Activated naive CD8-positive, alpha-beta T cell treated with anti-CD3 and anti-CD28 coated beads, Interleukin-2, amount 50 U/mL, for 24 hours (primary cell): ENCODE results near the gene FAM81A.
"Not testable (repeated sequence)": the region's sequence is repeated elsewhere in the genome, so short reads cannot be mapped to it uniquely, and the experiment has no call there.

Experiments used
- ATAC-seq: fragments of 150-1000 bp; cut with Tn5 transposase; one replicate; pipeline ENCODE4 v1.10.0; 2021
- DNase-seq: peaks from one replicate; pipeline ENCODE4 v3.0.0; 2021
- H3K27ac Mint-ChIP-seq: one replicate; pipeline ENCODE4 v1.8.0; 2021; ENCODE audit warnings: mild to moderate bottlenecking, mixed read lengths
- H3K27me3 Mint-ChIP-seq: one replicate; pipeline ENCODE4 v1.8.0; 2021; ENCODE audit warnings: mixed read lengths
- H3K36me3 Mint-ChIP-seq: one replicate; pipeline ENCODE4 v1.8.0; 2021; ENCODE audit warnings: low read depth, mixed read lengths
- H3K4me1 Mint-ChIP-seq: one replicate; pipeline ENCODE4 v1.8.0; 2021; ENCODE audit warnings: mixed read lengths
- H3K4me3 Mint-ChIP-seq: one replicate; pipeline ENCODE4 v1.8.0; 2021; ENCODE audit warnings: mild to moderate bottlenecking, moderate library complexity, mixed read lengths
- H3K9me3 Mint-ChIP-seq: one replicate; pipeline ENCODE4 v1.8.0; 2021; ENCODE audit warnings: mixed read lengths

The FAM81A gene

DNA sequence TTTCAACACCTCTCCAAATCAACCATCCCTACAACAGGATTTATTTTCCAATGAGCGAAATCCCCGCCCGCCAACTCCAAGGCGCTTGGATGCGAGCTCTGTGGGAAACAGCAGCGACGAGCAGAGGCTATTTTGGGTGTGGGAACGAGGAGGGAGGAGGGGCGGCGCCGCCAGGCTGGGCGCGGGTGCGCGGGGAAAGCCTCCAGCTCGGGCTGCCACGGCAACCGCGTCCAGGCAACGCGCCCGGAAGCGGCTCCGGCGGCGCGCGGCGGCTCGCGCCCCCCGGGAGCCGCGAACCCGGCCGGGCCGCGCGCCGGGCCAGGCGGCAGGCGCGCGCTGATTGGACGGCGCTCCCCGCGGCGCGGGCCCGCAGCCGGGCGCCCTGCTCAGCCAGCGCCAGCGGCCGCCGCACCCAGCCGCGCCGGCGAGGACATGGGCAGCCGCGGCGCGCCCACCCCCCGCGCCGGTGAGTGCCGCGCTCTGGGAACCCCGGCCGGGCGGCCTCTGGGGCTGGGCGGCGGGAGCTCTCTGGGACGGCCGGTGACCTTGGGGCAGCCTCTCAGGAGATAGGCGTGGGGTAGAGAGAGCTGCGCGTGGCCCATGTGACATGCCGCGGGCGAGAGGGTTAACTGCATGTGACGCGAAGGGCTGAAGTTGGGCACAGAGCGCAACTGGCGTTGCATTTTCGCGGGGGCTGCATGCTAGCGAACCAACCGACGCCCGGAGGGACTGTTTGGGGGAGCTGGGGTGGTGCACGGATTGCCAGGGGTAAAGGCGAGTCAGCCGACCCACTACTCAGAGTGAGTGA is at the start of gene FAM81A:
Gene FAM81A (plus strand): TSS at position 370 of the 808 bp plus-strand sequence. CDS start 20,441 bp downstream, outside the sequence.
- Mint-ChIP-seq H3K36me3 (no peaks in the 10 kb centered on the region), H3K9me3 (no peaks in the 10 kb centered on the region), H3K4me1 (peaks cover 20% of the 10 kb centered on the region), H3K4me3 (peak within 1 kb of the TSS; percentile 77), H3K27me3 (peaks cover 62% of the 10 kb centered on the region), H3K27ac (peak within 1 kb of the TSS; percentile 65)
- peak; percentile 58 for DNase-seq
- peak; percentile 81 for ATAC-seq

DNA sequence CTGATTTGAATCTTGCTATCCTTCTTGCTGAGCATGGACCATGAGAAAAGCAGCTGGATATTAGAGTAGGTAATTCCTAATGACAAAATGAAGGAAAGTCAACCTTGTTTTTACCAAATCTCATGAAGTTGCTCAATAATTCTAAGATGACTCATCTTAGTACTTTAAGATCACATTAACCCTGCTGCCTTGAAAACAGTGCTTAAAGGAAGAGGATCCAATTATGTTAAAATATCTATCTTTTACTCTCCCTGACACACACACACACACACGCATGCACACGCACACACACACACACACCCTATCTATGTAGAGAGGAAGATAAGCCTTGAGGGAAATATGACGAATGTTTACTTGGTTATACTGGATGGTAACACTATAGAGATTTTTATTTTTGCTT is 49.3 kb upstream of the FAM81A start:
- Mint-ChIP-seq H3K9me3 (no peaks in the 10 kb centered on the region), H3K27me3 (no peaks in the 10 kb centered on the region), H3K36me3 (no peaks in the 10 kb centered on the region), H3K4me1 (no peaks in the 10 kb centered on the region), H3K4me3 (no peak overlapping the region), H3K27ac (no peak overlapping the region)
- DNase-seq (no peak), ATAC-seq (no peak)

DNA sequence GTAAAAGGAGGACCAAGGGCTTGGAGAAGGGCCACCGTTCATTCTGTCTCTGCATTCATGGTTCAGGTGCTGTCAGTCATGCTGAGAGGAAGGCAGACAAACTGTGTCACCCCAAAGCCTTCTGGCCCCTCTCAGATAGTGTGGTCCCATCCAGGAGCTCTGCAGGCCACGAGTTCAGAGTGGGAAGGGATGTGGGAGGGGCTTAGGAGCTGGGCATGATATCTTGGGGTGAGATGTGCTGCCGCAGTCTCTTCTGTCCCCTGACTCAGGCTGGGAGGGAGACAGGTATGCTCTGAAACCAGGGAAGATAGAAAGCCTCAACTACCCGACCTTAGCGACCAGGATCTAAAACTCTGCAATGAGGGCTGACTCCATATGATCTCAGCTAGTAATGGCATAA is 45.7 kb upstream of the FAM81A start:
- DNase-seq (no peak), ATAC-seq (no peak)
- H3K4me1 Mint-ChIP-seq = peaks cover 10% of the 10 kb centered on the region
- no peaks in the 10 kb centered on the region for H3K36me3 Mint-ChIP-seq
- H3K27ac Mint-ChIP-seq = no peak overlapping the region
- no peak overlapping the region for H3K4me3 Mint-ChIP-seq
- no peaks in the 10 kb centered on the region for H3K9me3 Mint-ChIP-seq
- H3K27me3 Mint-ChIP-seq = peaks cover 2% of the 10 kb centered on the region

DNA sequence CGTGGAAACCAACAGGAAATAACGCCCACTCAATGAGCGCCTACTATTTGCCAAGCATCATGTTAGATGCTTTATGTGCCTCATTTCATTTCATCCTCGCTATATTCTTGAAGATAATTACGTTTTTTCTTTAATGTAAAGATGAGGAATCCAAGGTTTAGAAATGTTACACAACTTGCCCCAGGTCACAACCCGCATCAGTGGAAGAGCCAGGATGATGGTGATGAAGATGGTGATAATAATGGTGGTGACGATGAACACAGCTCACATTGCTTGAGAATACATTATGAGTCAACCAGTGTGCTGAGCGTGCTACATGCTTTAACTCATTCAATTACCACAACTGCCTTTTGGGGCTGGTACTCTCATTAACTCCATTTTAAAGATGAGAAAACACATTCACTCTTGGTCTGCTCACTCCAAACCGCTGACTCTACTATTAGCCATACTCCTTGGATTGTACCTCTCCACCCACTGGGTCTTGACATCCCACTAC is 43.8 kb upstream of the FAM81A start:
- Mint-ChIP-seq H3K9me3 (no peaks in the 10 kb centered on the region), H3K4me3 (no peak overlapping the region), H3K27me3 (peaks cover 2% of the 10 kb centered on the region), H3K27ac (no peak overlapping the region), H3K4me1 (peaks cover 13% of the 10 kb centered on the region), H3K36me3 (no peaks in the 10 kb centered on the region)
- ATAC-seq (no peak), DNase-seq (no peak)

DNA sequence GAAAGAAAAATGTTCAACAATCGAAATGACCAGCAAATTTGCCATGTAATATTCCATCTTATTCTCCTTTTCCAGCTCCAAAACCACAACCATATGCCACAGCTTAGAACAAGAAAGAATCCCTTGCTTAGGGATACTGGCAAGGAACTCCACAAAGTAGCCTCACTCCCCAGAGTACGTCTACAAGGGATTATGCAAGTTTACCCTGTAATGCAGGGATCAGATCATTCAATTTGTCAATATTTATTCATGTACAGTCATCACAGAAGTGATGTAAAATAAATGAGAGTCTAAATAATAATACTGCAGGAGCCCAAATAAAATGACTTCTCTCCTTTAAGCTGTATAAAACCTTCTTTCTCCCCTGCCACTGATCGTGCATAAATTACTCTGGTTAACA is 41.8 kb upstream of the FAM81A start:
- no peak for DNase-seq
- Mint-ChIP-seq H3K27me3 (peaks cover 8% of the 10 kb centered on the region), H3K4me3 (no peak overlapping the region), H3K27ac (no peak overlapping the region), H3K9me3 (no peaks in the 10 kb centered on the region), H3K36me3 (no peaks in the 10 kb centered on the region), H3K4me1 (peaks cover 26% of the 10 kb centered on the region)
- no peak for ATAC-seq

DNA sequence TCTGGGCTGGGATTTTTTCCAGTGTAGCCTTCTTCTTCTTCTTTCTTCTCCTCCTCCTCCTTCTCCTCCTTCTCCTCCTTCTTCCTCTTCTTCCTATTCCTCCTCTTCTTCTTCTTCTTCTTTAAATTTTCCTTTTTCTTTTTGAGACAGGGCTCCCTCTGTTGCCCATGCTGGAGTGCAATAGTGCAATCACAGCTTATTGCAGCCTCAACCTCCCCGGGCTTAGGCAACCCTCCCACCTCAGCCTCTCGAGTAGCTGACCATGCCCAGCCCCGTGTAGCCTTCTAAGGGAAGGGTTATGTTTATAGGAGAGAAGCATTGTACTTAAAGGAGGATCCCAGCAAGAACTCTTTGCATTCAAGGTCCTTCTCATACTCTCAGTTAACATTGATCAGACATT is 41.3 kb upstream of the FAM81A start:
- Mint-ChIP-seq H3K4me1 (peaks cover 30% of the 10 kb centered on the region), H3K27ac (no peak overlapping the region), H3K36me3 (no peaks in the 10 kb centered on the region), H3K27me3 (peaks cover 8% of the 10 kb centered on the region), H3K9me3 (no peaks in the 10 kb centered on the region), H3K4me3 (no peak overlapping the region)
- DNase-seq = no peak
- no peak for ATAC-seq

DNA sequence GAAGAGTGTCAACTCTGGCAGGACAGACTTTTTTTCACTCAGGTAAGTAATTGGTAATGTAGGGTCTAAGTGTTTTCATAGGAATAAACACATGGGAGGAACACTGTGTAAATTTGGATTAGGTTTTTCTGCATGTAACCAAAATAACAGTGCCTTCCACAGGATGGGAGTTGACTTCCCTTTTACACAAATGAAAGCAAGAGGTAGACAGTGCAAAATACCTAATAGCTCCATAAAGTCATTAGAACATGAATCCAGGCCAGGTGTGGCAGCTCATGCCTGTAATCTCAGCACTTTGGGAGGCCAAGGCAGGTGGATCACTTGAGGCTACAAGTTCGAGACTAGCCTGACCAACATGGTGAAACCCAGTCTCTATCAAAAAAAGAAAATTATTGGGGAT is 39.8 kb upstream of the FAM81A start:
- peaks cover 8% of the 10 kb centered on the region for H3K27me3 Mint-ChIP-seq
- ATAC-seq = no peak
- peaks cover 30% of the 10 kb centered on the region for H3K4me1 Mint-ChIP-seq
- H3K4me3 Mint-ChIP-seq = no peak overlapping the region
- H3K9me3 Mint-ChIP-seq = no peaks in the 10 kb centered on the region
- H3K36me3 Mint-ChIP-seq = no peaks in the 10 kb centered on the region
- no peak overlapping the region for H3K27ac Mint-ChIP-seq
- no peak for DNase-seq

DNA sequence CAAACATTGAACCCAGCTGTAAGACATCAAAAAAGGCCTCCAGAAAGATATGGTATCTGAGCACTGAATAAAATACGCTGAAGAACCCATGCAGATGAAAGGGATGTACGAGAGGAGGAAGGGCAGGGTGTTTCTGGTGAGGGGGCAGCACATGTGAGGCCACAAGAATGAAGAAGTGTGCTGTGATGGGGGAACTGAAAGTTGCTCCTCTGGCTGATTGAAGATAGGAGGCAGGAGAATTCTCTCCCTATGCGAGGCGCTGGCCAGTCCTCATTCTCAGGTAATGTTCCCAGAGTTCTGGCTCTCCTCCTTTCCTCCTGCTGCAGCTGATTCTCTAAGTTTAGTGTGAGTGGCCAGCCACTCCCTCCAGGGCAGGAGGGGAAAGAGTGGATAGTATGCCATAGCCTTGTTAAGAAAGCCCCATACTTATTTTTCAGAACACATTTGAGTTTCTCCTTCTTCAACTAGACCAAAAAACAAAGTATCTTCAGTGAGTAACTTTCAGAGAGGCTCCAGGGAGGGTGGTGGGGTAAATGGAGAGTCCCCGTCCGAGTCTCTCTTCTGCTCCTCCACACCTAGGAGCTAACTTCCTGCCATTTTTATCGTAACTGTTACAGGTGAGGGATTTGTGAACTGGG is 38.4 kb upstream of the FAM81A start:
- ATAC-seq (peak; percentile 33), DNase-seq (peak; percentile 10)
- Mint-ChIP-seq H3K9me3 (no peaks in the 10 kb centered on the region), H3K36me3 (no peaks in the 10 kb centered on the region), H3K27ac (no peak overlapping the region), H3K4me1 (peaks cover 25% of the 10 kb centered on the region), H3K4me3 (peak overlapping the region; percentile 7), H3K27me3 (peaks cover 10% of the 10 kb centered on the region)

DNA sequence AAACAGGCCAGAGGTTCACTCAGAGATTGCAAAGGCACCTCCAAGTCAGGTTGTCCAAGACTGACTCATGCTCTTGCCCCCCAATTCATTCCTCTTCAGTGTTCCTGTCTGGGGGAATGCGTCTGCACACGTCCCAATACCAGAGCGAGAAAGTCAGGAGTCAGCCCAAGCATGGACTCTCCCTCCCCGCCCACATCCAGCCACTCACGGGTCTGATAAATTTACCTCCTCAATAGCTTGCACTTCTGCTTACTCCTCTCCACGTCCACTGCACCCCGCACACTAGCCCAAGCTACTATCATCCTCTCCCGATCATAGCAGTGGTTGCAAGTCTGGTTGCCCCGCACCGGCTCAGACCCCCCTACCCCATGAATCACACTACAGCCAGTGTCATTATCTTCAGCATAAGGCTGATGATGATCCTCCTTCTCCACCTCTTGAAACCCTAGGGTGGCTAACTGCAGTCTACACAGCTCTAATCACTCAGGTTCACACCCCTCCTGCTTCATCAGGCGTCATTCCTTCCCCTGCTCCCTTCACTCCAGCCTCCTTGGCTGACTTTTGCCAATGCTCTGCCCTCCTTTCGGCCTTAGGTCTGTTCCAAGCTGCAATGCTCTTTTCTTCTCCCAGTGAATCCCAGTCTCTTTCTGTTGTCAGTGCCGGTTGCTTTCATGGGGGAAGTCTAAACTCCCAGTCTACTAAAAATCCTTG is 37.7 kb upstream of the FAM81A start:
- ATAC-seq = no peak
- Mint-ChIP-seq H3K36me3 (no peaks in the 10 kb centered on the region), H3K27ac (no peak overlapping the region), H3K4me3 (no peak overlapping the region), H3K27me3 (peaks cover 14% of the 10 kb centered on the region), H3K4me1 (peaks cover 28% of the 10 kb centered on the region), H3K9me3 (no peaks in the 10 kb centered on the region)
- no peak for DNase-seq

DNA sequence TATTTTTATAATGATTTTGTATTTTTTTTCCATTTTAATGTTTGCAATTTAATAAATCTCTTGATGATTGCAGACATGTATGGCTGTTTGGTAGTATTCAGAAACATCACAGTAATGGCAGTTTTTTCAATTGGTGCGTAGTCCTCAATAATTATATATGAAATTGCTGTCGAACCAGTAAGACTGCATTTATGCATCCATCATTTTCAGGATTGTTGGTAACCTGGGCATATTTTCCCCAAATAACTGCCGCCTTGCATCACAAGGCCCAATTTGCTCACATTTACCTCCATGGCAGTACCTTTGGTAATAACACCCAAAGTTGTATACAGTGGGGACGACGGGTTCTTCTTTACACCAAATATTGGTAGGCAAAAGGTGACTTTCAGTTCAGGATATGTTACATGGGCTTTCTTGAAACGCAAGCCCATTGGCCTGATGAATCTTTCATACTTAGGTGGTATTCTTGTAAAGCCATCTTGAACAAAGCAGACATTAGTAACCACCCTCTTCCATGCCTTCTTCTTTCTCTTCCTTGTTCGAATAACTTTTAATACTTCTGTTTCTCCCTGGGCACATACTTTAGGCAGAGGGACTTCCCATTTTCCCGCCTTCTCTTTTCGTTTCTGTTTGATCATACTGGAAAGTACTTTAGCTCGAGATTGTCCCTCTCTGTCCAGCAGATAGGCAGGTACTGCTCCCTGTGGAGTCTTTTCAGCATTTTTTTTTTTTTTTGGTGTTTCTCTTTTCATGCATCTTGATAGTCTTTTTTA is 36.7 kb upstream of the FAM81A start:
- not testable (repeated sequence) for H3K4me3 Mint-ChIP-seq, H3K36me3 Mint-ChIP-seq, DNase-seq, ATAC-seq, H3K9me3 Mint-ChIP-seq, H3K27ac Mint-ChIP-seq
- H3K27me3 Mint-ChIP-seq = peaks cover 14% of the 10 kb centered on the region
- peaks cover 30% of the 10 kb centered on the region for H3K4me1 Mint-ChIP-seq

DNA sequence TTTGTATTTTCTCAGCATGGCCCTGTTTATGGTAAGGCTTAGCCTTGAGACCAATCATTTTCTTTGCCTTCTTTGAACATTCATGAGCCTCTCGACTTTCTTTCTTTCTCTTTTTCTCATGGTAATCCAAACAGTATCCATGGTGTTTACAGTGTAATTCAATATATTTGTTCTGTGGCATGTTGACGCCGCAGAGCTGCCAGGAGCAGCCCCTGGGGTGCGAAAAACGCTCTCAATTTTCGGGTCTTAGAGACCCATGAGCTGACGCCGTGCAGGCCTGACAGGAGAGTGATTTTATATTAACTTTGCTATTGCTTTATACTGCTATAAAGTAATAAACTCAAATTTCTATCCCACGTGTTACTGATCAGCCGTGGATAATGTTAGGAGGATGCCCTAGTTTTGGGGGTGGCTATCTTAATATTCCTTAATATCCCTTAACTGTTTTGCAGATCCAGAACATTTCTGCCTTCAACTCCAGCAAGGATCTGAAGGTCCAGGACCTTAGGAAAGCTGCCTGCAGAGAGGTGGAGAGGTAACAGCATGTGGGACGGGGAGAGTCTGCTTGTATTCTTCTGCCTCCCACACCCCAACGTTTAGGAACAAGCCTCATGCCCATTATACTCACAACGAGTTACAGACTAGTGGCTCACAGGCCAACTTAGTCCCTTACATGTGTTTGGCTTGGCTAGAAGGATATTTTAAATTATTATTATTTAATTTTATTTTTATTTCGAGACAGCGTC is 36.0 kb upstream of the FAM81A start:
- no peak for ATAC-seq
- Mint-ChIP-seq H3K36me3 (no peaks in the 10 kb centered on the region), H3K27ac (no peak overlapping the region), H3K4me1 (peaks cover 30% of the 10 kb centered on the region), H3K27me3 (peaks cover 11% of the 10 kb centered on the region), H3K9me3 (no peaks in the 10 kb centered on the region), H3K4me3 (no peak overlapping the region)
- DNase-seq = no peak

DNA sequence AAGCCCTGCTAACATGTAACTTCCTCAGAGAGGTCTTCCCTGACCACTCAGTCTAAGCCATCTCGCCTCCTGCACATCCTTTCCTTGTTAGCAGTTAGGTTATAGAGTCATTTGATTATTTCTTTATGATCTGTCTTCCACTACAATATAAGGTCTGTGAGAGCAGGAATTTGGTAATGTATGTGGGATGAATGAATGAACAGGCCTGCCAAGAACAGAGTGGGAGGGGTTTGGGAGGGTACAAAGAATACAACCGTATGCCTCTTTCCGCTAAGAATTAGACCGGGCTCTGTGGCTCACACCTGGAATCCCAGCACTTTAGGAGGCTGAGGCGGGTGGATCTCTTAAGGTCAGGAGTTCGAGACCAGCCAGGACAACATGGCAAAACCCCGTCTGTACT is 32.9 kb upstream of the FAM81A start:
- DNase-seq = no peak
- Mint-ChIP-seq H3K4me3 (no peak overlapping the region), H3K9me3 (no peaks in the 10 kb centered on the region), H3K27me3 (peaks cover 15% of the 10 kb centered on the region), H3K27ac (no peak overlapping the region), H3K4me1 (peaks cover 25% of the 10 kb centered on the region), H3K36me3 (no peaks in the 10 kb centered on the region)
- ATAC-seq = no peak

DNA sequence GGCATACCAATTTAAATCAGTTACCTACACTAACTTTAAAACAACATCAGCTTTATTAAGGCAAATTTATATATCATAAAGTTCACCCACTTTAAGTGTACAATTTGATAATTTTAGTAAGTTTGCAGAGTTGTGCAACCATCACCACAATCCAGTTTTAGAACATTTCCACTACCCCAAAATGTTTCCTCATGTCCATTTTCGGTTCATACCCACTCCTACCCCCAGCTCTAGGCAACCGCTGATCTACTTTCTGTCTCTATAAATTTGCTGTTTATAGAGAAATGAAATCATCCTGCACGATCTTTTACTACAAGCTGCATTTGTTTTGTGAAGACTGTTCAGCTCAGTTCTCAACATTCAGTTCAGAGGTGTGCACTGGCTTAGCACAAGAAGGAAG is 31.5 kb upstream of the FAM81A start:
- Mint-ChIP-seq H3K36me3 (no peaks in the 10 kb centered on the region), H3K4me1 (peaks cover 27% of the 10 kb centered on the region), H3K4me3 (no peak overlapping the region), H3K27me3 (peaks cover 18% of the 10 kb centered on the region), H3K9me3 (no peaks in the 10 kb centered on the region), H3K27ac (no peak overlapping the region)
- DNase-seq (no peak), ATAC-seq (no peak)

DNA sequence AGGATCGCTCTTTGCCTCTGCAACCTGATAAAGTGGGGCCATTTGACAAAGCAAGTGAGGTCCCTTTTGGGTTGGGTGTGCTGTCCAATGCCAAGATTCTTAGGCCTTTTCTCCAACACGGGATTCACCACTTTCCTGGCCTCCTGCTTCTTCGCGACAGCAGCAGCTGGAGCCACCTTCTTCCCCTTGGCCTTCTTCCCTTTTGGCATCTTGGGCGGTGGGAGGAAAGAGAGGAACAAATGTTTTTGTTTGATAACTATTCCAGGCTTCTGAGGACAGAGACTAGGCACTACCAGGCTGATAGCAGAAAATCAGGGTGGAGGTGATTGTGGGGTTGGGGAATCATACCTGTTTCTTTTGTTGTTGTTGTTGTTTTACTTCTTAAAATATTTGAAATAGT is 30.0 kb upstream of the FAM81A start:
- no peak for DNase-seq
- H3K36me3 Mint-ChIP-seq = no peaks in the 10 kb centered on the region
- H3K9me3 Mint-ChIP-seq = no peaks in the 10 kb centered on the region
- H3K27ac Mint-ChIP-seq = no peak overlapping the region
- ATAC-seq = no peak
- H3K4me3 Mint-ChIP-seq = no peak overlapping the region
- H3K4me1 Mint-ChIP-seq = peaks cover 38% of the 10 kb centered on the region
- peaks cover 19% of the 10 kb centered on the region for H3K27me3 Mint-ChIP-seq
